GM21723 (cell line): Measurements from ENCODE around the gene MAFG.
"Not testable (repeated sequence)": the region's sequence is repeated elsewhere in the genome, so short reads cannot be mapped to it uniquely, and the experiment has no call there.

Experiments
- ATAC-seq: cut with Tn5 transposase; IDR thresholded peaks from one replicate; pipeline ENCODE4 v1.9.1; 2021; ENCODE audit warnings: mild to moderate bottlenecking, moderate library complexity; ENCODE audit not compliant: unreplicated experiment

The MAFG gene

GRCh38 chr17:81958633-81959342, 31.3 kb upstream of the MAFG start:
- no peak for ATAC-seq

- ATAC-seq = no peak
Observed at GRCh38 chr17:81957691-81958432, 30.3 kb upstream of the MAFG start.

DNA sequence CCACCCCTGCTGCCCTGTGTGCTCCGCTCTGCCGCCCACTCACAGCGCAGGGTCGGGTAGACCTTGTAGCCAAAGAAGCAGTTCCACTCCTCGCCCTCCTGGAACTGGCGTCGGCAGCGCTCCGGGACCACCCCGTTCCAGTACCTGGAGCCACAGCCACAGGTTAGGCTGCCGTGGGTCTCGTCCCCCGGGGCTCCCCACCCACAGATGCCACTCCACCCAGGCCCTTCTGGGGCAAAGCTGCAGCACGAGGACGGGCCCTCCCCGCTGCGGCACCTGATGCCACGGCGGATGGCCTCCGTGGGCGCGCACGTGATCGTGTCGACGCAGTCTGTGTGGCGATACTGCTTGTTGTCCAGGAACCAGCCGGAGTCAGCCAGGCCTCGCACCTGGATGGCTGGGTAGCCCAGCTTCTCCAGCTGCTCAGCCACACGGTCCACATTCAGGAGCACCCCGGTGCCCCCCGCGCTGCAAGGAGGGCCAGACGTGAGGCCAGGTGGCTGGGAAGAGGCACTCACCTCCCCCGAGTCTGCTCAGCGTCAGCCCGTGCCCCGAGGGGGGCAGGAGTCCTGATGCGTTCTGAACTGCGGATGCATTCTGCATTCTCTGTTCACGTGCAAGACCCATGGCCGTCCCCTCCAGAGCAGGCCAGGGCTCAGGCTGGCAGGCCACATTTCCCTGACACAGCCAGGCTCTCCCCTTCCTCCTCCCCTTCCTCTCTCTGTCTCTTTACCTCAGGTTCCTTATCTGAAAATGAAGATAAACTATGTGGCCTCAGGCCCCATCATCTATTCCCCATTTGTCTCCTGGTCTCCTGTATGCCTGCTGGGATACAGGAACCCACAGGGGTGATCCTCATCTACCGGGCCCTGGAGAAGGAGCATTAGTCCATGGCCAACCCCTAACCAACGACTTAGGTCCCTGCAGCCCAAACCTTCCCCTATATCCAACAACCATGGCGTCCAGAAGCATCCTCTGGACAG, 29.4 kb upstream of the MAFG start:
- ATAC-seq = no peak

GRCh38 chr17:81955756-81956544, 28.4 kb upstream of the MAFG start:
- no peak for ATAC-seq

- no peak for ATAC-seq
Observed at GRCh38 chr17:81955058-81955681, 27.6 kb upstream of the MAFG start.

DNA sequence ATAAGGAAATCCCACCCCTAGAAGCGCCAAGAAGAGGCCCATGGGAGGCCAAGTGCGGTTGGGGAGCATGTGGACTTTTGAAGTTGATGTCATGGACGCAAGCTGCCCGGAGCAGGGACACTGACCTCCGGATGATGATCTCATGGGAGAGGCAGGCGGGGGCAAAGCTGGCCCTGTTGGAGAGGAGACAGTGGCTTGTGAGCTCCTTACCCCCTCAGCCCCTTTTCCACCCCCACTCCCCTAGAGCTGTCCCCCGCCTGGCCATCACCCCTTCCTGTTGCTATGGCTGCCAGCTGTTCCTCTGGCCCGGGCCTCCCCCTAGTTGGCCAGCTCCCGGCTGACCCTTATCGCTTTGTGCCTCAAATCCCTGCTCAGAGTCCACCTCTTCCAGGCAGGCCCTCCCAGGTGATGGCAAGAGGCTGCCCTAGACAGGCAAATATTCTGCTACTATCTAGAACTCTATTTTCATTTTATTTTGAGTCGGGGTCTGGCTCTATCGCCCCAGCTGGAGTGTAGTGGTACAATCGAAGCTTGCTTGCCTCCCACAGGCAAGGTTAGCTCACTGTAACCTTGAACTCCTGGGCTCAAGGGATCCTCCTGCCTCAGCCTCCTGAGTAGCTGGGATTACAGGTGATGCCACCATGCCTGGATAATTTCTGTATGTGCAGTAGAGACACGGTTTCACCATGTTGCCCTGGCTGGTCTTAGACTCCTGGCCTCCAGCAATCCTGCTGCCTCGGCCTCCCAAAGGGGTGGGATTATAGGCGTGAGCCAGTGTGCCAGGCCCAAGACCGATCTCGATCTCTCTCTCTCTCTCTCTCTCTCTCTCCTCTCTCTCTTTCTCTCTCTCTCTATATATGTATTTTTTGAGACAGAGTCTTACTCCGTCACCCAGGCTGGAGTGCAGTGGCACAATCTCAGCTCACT, 26.9 kb upstream of the MAFG start:
- no peak for ATAC-seq

GRCh38 chr17:81953443-81953842, 25.9 kb upstream of the MAFG start:
- not testable (repeated sequence) for ATAC-seq

DNA sequence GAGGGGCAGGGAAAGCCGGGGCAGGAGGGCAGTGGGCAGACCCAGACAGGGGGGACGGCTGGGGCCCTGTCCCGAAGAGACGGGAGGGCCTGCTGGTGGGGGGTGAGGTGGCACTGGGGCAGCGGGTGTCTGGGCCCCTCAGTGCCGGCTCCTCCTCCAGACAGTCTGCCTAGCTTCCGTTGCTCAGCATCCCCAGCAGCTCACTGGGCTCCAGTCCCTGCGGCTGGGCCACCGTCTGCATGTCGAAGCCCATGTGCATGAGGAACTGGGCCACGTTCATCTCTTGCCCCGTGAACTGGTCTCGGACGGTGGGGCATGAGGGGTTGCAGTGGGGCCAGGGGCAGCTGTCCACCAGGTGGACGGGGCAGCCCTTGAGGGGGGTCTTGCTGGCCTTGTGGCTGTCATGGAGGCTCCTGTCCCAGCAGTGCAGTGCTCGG, 25.3 kb upstream of the MAFG start:
- no peak for ATAC-seq

DNA sequence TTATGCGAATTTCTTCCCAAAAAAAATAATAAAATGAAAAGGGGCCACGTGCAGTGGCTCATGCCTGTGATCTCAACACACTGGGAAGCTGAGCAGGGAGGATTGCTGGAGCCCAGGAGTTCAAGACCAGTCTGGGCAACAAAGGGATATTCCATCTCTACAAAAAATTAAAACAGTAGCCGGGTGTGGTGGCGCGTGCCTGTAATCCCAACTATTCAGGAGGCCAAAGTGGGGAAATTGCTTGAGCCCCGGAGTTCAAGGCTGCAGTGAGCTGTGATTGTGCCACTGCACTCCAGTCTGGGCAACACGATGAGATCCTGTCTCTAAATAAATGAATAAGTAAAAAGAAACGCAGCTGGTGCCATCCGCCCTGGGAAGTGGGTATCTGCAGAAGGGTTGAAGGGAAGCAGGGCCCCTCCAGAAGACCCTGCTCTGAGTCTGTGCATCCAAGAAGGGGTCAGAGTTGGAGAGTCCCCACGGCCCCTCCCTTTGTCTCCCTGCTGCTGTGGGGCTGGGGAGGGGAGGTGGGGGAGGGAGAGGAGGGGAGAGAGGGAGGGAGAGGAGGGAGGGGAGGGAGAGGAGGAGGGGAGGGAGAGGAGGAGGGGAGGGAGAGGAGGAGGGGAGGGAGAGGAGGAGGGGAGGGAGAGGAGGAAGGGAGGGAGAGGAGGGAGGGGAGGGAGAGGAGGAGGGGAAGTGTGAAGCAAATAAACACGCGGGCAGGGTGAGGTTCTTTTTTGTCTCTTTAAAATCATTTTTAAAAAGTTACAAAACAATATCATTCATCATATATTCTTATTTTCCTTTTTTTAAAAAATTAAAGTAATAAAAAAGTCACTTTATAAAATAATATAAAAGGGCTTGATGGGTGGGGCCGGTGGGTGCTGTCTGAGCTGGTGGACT, 24.5 kb upstream of the MAFG start:
- no peak for ATAC-seq

- no peak for ATAC-seq
Observed at GRCh38 chr17:81950501-81950900, 23.0 kb upstream of the MAFG start.

GRCh38 chr17:81948635-81949378, 21.3 kb upstream of the MAFG start:
- ATAC-seq = no peak

DNA sequence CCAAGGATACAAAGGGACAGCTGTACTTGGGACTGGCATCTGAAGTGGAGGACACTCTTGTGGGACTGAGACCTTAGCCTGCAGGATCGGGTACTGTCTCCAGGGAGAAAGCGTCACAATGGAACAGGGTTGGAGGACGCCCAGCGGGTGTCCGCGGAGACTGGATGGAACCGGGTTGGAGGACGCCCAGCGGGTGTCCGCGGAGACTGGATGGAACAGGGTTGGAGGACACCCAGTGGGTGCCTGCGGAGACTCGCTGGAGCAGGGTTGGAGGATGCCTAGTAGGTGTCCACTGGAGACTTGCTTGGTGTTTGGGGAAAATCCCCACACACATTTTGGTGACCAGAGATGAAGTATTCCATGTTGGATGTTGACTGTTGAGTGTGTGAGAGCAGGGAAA, 19.7 kb upstream of the MAFG start, which contains the start of gene MYADML2:
Gene MYADML2 (minus strand): TSS at position 45 of the 400 bp plus-strand sequence. CDS start 5,492 bp downstream, outside the sequence.
- no peak for ATAC-seq

- no peak for ATAC-seq
Observed at GRCh38 chr17:81944858-81945257, 17.3 kb upstream of the MAFG start.

GRCh38 chr17:81942167-81942553, 14.6 kb upstream of the MAFG start:
- ATAC-seq = no peak

- no peak for ATAC-seq
Observed at GRCh38 chr17:81941484-81942166, 14.1 kb upstream of the MAFG start.
